ENCODE measurements around the gene FOXC1. TPM values are rescaled to one million over a fixed set of nuclear protein-coding genes. Genes with fewer than 3 reads are reported as not detected.

Gene FOXC1
- total RNA-seq, 2 experiments from 2014 or later: not detected

DNA sequence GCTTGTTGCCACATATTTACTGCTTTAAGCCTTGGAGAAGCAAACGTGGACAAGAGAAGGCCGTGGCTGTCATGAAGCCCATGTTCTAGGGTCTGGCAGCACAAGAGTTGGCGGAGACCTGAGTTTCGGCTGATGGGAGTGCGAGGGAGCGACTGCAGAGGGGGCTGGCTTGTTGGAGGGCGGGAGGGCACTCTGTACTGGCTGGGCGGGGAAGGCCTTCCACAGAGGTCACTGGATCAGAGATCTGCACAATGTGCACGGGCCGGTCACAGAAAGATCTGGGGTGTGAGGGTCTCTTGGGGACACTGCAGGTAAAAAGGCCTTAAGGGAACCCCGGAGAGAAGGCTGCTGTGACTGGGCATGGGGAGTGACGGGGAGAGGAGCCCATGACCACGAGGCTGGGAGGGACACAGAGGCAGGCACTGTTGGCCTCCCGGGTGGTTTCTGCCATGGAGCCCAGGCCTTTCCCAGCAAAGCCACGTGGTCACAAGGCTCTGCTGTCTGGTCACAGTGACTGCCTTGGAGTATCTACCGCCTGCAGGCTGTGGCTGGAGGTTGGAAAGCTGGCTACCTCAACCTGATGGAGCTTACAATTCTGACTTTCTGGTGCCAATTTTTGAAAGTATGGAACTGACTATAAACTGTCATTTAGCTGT is 23.8 kb downstream of the FOXC1 start:
- no peak overlapping the region for H3K4me3 Mint-ChIP-seq
- ATAC-seq (ENCODE audit: low read depth) (no peak), DNase-seq (no peak)
- H3K27me3 Mint-ChIP-seq: peaks cover 9% of the 10 kb centered on the region
- H3K9me3 Mint-ChIP-seq: no peaks in the 10 kb centered on the region
- POLR2A ChIA-PET: no interaction called here
- H3K27ac Mint-ChIP-seq: no peak overlapping the region
- H3K4me1 Mint-ChIP-seq: no peaks in the 10 kb centered on the region
- no peaks in the 10 kb centered on the region for H3K36me3 Mint-ChIP-seq

- Mint-ChIP-seq H3K9me3 (no peaks in the 10 kb centered on the region), H3K27ac (no peak overlapping the region), H3K27me3 (peaks cover 3% of the 10 kb centered on the region), H3K4me1 (no peaks in the 10 kb centered on the region), H3K36me3 (no peaks in the 10 kb centered on the region), H3K4me3 (no peak overlapping the region)
- POLR2A ChIA-PET: no interaction called here
- DNase-seq: no peak
- ATAC-seq (ENCODE audit: low read depth): no peak
These were observed 24.4 kb downstream of the FOXC1 start for GRCh38 chr6:1634081-1634480.

DNA sequence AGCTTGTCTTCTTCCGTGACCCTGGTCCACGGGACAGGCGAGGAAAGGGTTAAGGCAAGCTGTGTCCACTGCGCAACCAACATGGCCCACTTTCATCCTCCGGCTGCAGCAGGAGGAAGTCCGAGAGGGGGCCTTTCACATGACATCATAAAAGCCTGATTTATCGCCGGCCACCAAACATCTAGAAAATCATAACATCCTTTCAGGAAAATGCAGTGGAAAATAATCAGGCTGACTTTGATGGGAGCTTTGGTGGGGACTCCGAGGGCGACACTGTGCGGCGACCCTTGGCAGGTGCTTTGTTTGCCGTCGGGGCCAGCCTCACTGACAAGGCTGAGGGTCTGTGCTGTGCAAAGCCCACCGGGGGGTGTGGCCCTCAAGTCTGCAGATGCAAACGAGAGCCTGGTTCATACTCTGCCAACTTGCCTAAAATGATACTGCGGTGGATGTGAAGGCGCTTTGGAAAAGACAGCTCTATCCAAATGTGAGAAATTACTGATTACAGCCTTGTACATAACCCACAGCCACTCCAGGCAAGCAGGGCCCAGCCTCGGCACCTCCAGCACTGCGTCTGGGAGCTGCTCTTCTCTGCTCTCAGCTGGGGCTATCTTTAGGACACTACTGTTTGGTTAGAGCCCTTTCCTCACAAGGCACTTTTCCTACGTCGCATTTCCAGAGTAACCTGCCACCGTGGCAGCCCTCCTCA is 25.7 kb downstream of the FOXC1 start:
- no peak overlapping the region for H3K27ac Mint-ChIP-seq
- H3K27me3 Mint-ChIP-seq: peaks cover 2% of the 10 kb centered on the region
- no peaks in the 10 kb centered on the region for H3K36me3 Mint-ChIP-seq
- H3K4me3 Mint-ChIP-seq: no peak overlapping the region
- POLR2A ChIA-PET: no interaction called here
- no peaks in the 10 kb centered on the region for H3K4me1 Mint-ChIP-seq
- H3K9me3 Mint-ChIP-seq: no peaks in the 10 kb centered on the region
- DNase-seq (no peak), ATAC-seq (ENCODE audit: low read depth) (no peak)

GRCh38 chr6:1636272-1636825 is 26.6 kb downstream of the FOXC1 start:
- POLR2A ChIA-PET: no interaction called here

GRCh38 chr6:1636971-1637871 is 27.5 kb downstream of the FOXC1 start:
- ATAC-seq (ENCODE audit: low read depth) (no peak), DNase-seq (no peak)
- Mint-ChIP-seq H3K27ac (no peak overlapping the region), H3K9me3 (no peaks in the 10 kb centered on the region), H3K27me3 (peaks cover 2% of the 10 kb centered on the region), H3K4me1 (no peaks in the 10 kb centered on the region), H3K4me3 (no peak overlapping the region), H3K36me3 (no peaks in the 10 kb centered on the region)
- POLR2A ChIA-PET: no interaction called here

More at GRCh38 chr6:1636272-1636825, 26.6 kb downstream of the FOXC1 start:
- no peaks in the 10 kb centered on the region for H3K9me3 Mint-ChIP-seq
- DNase-seq: no peak
- H3K36me3 Mint-ChIP-seq: no peaks in the 10 kb centered on the region
- H3K4me1 Mint-ChIP-seq: no peaks in the 10 kb centered on the region
- peaks cover 2% of the 10 kb centered on the region for H3K27me3 Mint-ChIP-seq
- no peak overlapping the region for H3K27ac Mint-ChIP-seq
- no peak overlapping the region for H3K4me3 Mint-ChIP-seq
- no peak for ATAC-seq (ENCODE audit: low read depth)

GRCh38 chr6:1639430-1639829 is 29.7 kb downstream of the FOXC1 start:
- POLR2A ChIA-PET: no interaction called here
- Mint-ChIP-seq H3K27ac (no peak overlapping the region), H3K4me3 (no peak overlapping the region), H3K36me3 (no peaks in the 10 kb centered on the region), H3K27me3 (no peaks in the 10 kb centered on the region), H3K9me3 (no peaks in the 10 kb centered on the region), H3K4me1 (no peaks in the 10 kb centered on the region)
- DNase-seq: no peak
- ATAC-seq (ENCODE audit: low read depth): no peak

GRCh38 chr6:1640476-1640875 is 30.8 kb downstream of the FOXC1 start:
- H3K4me3 Mint-ChIP-seq: no peak overlapping the region
- H3K27ac Mint-ChIP-seq: no peak overlapping the region
- H3K4me1 Mint-ChIP-seq: no peaks in the 10 kb centered on the region
- no peaks in the 10 kb centered on the region for H3K27me3 Mint-ChIP-seq
- DNase-seq (no peak), ATAC-seq (ENCODE audit: low read depth) (no peak)
- H3K9me3 Mint-ChIP-seq: no peaks in the 10 kb centered on the region
- POLR2A ChIA-PET: no interaction called here
- no peaks in the 10 kb centered on the region for H3K36me3 Mint-ChIP-seq

GRCh38 chr6:1641343-1641885 is 31.7 kb downstream of the FOXC1 start:
- DNase-seq (no peak), ATAC-seq (ENCODE audit: low read depth) (no peak)
- POLR2A ChIA-PET: no interaction called here
- H3K4me1 Mint-ChIP-seq: no peaks in the 10 kb centered on the region
- no peaks in the 10 kb centered on the region for H3K9me3 Mint-ChIP-seq
- no peak overlapping the region for H3K4me3 Mint-ChIP-seq
- no peaks in the 10 kb centered on the region for H3K27me3 Mint-ChIP-seq
- no peaks in the 10 kb centered on the region for H3K36me3 Mint-ChIP-seq
- no peak overlapping the region for H3K27ac Mint-ChIP-seq

DNA sequence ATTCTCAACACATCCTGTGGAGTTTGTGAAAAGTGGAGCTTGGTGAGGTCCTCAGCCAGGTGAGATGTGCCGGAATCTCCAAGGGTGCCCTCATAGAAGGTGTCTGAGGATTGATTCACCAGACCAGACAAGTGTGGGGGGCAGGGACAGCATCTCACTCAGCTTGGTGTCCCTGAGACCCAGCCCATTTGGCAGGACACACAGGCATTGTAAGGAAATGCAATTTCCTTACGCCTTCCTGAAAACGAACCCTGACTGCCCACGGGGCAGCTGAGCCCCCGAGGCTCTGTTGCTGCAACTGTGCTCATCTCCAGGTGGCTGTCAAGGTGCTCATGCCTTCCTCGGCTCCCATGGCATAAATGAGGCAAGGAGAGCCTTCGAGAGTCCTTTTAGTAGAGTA is 33.4 kb downstream of the FOXC1 start:
- no peaks in the 10 kb centered on the region for H3K27me3 Mint-ChIP-seq
- H3K36me3 Mint-ChIP-seq: no peaks in the 10 kb centered on the region
- ATAC-seq (ENCODE audit: low read depth) (no peak), DNase-seq (no peak)
- no peaks in the 10 kb centered on the region for H3K4me1 Mint-ChIP-seq
- POLR2A ChIA-PET: no interaction called here
- H3K4me3 Mint-ChIP-seq: no peak overlapping the region
- H3K27ac Mint-ChIP-seq: no peak overlapping the region
- no peaks in the 10 kb centered on the region for H3K9me3 Mint-ChIP-seq

GRCh38 chr6:1643830-1644445 is 34.2 kb downstream of the FOXC1 start:
- no peak for ATAC-seq (ENCODE audit: low read depth)
- no peak overlapping the region for H3K4me3 Mint-ChIP-seq

GRCh38 chr6:1644516-1645060 is 34.9 kb downstream of the FOXC1 start:
- Mint-ChIP-seq H3K4me3 (no peak overlapping the region), H3K27me3 (no peaks in the 10 kb centered on the region), H3K4me1 (no peaks in the 10 kb centered on the region), H3K36me3 (no peaks in the 10 kb centered on the region), H3K27ac (no peak overlapping the region), H3K9me3 (no peaks in the 10 kb centered on the region)
- ATAC-seq (ENCODE audit: low read depth): no peak
- POLR2A ChIA-PET: interaction anchor here (0.7 kb wide), 1 partner anchor 129 kb away, joined by 3 read pairs; no protein-coding TSS in a partner anchor
- DNase-seq: no peak

More at GRCh38 chr6:1643830-1644445, 34.2 kb downstream of the FOXC1 start:
- H3K9me3 Mint-ChIP-seq: no peaks in the 10 kb centered on the region
- no peaks in the 10 kb centered on the region for H3K4me1 Mint-ChIP-seq
- H3K27me3 Mint-ChIP-seq: no peaks in the 10 kb centered on the region
- H3K36me3 Mint-ChIP-seq: no peaks in the 10 kb centered on the region
- POLR2A ChIA-PET: interaction anchor here (0.7 kb wide), 1 partner anchor 129 kb away, joined by 3 read pairs; no protein-coding TSS in a partner anchor
- H3K27ac Mint-ChIP-seq: no peak overlapping the region
- no peak for DNase-seq

GRCh38 chr6:1645466-1646185 is 35.9 kb downstream of the FOXC1 start:
- no peaks in the 10 kb centered on the region for H3K4me1 Mint-ChIP-seq
- POLR2A ChIA-PET: no interaction called here
- no peaks in the 10 kb centered on the region for H3K9me3 Mint-ChIP-seq
- no peak overlapping the region for H3K4me3 Mint-ChIP-seq
- no peak overlapping the region for H3K27ac Mint-ChIP-seq
- H3K27me3 Mint-ChIP-seq: no peaks in the 10 kb centered on the region
- ATAC-seq (ENCODE audit: low read depth) (no peak), DNase-seq (no peak)
- no peaks in the 10 kb centered on the region for H3K36me3 Mint-ChIP-seq

Measured in activated naive CD8-positive, alpha-beta T cell treated with anti-CD3 and anti-CD28 coated beads, Interleukin-2, amount 10 ng/mL, durations not matched to agents 7 days and 5 days (primary cell).